HG02973 (cell line): ENCODE data around the gene RTN4RL1.

Experiments used
- ATAC-seq: cut with Tn5 transposase; IDR thresholded peaks from one replicate; pipeline ENCODE4 v1.9.1; 2021; ENCODE audit warnings: moderate library complexity; ENCODE audit not compliant: unreplicated experiment

RTN4RL1 gene

DNA sequence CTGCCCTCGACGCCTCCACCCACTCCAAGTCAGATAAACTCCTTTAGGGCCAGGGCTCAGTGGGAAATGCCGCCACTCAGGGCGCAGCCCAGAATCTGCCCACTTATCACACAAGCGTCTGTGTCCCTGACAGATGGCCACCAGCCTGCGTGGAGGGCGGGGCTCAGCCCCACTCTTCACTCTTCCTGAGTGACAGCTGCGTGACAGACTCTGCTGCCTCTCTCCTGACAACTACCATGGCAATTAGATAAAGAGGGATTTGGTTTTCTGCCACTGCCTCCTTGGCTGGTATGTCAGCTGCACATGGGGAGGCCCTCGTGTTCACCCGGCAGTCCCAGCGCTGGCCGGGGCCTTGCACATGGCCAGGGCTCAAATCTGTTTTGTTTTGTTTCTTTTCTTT is 96.2 kb downstream of the RTN4RL1 start:
- ATAC-seq = no peak

DNA sequence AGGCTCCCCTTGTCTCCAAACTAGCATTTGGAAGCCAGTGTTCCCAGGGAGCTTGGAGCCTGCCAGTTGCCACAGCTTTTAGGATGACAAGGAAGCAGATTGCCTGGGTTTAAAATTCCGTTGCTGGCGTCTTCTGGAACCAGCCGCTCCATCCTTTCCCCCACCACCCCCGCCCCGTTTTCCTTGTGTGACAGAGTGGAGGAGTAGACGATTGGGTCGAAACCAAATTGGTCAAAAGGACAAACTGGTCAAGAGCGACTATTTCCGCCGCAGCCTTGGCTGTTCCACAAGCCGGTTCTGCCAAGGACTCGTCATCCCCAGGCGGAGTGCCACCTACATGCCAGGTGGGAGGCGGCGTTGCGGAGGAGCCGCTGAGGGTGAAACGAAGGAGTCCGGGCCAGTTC is 104.2 kb downstream of the RTN4RL1 start:
- no peak for ATAC-seq

DNA sequence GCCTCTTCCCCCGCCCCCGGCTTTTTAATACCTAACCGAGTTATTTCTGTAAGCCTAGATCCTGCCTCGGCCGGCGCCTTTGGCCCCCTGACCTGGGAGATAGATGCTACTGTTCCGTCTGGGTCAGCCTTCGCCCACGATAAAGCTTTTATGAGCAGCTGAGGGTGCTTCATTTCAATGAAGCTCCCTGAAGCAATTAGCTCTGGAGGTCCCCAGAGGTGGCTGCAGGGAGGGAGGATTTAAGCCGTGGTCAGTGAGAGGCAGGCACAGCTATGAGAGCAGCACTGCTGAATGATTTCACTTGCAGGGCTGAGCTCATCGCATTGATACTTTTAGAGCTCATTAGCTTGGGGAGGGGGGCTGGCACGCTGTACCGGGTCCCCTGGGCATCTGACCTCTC is 105.9 kb downstream of the RTN4RL1 start:
- ATAC-seq = no peak

DNA sequence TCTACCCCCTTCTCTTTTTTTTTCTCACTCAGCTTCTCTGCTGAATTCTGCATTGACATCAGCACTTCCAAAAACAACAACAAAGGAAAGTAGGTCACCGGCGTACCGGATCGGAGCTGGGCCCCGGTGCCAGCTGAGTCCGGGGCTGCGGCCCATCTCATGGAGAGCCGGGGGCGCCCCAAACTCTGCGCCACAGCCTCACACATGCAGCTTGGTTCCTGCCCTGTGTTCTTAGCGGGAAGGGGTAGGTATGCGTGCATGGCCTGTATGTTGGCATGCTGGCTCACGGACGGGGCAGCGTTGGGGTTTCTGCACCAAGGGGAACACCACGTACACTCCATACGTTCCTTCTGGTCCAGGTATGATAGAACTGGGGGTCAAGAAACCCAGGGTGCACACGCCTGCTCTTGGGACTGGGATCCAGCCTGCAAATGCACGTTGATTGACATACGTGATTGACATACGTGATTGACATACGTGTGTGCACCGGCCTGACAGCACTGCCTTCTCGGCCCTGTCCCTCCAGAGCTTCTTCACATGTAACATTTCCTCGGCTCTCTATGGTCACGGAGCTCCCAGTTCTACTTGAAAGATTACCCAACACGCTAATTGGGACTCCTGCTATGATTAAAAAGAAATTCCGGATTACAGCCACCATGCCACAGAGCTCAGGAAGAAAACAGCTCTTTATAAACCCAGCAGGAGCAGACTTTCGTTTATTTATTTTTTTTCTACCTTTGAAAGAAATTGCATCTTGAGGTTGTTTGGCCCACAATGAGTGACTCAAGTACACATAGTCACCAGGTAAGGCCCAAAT is 106.6 kb downstream of the RTN4RL1 start:
- no peak for ATAC-seq

DNA sequence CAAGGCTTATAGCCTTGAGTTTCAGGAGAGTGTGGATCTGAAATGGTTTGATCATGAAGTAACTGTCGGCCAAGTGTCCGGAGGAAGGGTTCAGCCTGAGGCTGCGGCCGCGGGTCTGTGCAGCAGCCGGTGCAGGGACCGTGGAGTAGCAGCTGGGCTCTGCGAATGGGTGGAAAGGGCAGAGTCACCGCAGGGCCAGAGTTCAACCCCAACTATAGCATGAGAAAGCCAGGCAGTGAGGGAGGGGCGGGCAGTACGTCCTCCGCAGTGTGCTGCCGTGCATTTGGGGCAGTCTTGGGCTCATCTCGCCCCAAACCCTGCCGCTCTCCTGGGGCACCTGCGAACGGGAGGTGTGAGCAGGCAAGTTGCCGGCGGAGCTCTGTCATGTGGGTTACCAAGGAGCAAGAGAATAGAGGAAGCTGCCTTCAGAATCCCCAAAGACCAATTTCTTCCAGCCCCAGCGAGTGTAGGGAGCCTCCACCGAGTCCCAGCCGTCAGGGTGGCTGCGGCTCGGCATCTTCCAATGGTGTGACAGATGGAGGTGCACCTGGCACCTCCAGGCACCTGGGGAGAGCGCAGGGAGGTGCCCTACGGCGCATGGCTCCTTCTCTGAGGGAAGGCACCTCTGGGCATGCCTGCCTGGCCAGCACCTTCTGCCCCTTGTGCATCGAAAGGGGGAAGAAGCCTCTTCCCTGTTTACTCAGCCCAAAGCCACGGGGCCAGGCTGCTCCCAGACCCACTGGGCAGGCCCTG is 108.0 kb downstream of the RTN4RL1 start:
- ATAC-seq = no peak

DNA sequence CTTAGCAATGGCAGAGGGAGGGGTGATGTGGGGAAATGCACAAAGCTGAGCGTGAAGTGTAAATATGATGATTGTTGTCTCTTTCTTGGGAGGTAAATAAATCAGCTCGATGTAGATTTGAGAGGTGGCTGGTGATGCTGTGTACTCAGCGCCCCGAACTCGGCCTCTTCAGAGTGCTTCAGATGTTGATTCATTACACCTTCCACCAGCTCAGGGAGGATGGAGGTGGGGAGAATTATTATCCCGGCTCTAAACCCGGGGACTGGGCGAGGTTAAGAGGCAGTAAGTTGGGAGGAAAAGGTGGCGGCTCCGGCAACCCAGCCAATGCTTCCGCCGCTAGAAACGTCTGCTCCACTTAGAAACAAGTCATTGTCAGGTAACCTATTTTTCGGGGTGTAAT is 108.8 kb downstream of the RTN4RL1 start:
- no peak for ATAC-seq

DNA sequence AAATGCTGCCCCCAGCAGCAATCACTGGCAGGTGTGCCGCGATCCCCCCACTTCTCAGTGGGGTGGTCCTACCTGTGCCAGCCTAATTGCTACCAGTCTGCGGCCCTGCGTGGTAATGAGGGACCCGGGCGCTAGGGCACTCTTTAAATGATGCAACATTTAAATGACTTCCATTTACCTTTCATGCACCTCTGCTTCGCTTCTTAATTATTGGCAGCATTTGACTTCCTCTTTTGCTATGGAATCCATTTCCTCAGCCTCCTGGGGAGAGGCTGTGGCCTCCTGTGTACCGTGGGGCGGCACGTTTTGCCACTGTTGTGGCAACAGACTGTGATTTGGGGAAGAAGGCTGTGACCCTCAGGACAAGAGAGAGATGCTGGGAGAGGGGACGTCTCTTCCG is 109.2 kb downstream of the RTN4RL1 start:
- ATAC-seq = no peak

DNA sequence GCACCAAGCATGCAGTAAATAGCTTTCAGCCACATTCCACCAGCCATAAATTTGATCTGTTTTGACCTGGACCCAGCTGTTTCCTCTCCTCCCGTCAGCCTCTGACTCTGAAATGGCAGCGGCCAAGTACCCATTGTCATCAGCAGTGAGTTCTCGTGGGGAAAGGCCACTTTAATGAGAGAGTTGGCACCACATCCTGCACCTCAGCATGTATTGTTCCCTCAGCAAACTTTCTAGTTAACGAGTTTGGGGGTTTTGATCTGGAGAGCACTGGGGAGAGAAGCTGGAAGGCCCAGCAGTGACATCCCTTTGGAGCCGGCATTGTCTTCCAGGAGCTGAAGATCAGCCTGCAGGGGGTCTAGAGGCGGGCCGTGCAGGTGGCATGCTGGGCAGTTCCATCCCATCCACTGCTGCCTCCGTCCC is 110.5 kb downstream of the RTN4RL1 start:
- ATAC-seq = no peak

DNA sequence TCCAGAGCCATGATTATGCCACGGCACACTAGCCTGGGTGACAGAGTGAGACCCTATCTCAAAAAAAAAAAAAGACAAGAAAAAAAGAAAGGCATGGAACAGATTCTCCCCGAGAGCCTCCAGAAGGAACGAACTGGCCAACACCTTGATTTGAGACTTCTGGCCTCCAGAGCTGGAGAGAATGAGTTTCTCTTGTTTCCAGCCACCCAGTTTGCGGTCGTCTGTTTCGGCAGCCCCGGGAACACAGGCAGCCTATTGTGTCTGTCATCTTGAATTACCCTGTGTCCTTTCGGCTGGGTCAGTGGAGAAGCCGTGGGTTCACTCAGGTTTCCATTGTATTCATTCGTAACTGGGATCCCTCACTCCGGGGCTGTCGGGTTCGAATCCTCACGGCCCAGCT is 111.4 kb downstream of the RTN4RL1 start:
- ATAC-seq = no peak

DNA sequence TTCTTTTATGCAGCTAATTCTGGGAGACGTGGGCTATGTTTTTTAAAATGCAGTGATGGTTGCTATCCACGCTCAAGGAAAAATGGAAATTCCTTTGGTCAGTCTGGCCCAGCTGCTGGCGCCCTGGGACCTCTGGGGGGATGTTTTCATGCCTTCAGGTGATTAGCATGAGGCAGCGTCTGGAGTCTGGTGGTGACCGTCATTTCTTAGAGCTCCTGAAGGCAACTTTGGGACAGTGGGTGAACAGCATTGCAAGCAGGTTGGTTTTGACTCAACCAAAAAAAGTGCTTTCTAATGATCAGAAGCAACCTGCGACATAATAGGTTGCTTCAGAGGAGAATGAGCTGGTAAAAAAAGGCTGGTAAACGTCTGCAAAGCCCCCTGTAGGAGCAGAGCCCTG is 113.0 kb downstream of the RTN4RL1 start:
- ATAC-seq = no peak

DNA sequence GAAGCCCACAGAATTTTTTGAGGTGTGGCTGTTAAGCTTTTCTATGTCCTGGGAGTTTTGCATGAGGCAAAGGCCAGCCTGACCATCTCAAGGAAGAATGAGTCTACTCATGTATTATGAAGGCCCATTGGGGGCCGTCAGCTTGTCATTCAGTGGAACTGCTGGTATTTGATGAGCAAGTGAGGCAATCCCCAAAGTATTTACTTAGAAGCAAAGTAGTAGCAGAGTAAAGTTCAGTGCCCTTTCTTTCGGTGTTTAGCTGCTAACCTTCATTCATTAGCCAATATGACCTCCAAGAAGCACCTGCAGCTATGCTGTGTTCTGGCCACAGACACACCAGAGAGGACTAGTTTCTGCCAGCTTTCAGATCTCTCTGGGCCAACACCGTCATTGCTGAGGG is 115.1 kb downstream of the RTN4RL1 start:
- no peak for ATAC-seq

DNA sequence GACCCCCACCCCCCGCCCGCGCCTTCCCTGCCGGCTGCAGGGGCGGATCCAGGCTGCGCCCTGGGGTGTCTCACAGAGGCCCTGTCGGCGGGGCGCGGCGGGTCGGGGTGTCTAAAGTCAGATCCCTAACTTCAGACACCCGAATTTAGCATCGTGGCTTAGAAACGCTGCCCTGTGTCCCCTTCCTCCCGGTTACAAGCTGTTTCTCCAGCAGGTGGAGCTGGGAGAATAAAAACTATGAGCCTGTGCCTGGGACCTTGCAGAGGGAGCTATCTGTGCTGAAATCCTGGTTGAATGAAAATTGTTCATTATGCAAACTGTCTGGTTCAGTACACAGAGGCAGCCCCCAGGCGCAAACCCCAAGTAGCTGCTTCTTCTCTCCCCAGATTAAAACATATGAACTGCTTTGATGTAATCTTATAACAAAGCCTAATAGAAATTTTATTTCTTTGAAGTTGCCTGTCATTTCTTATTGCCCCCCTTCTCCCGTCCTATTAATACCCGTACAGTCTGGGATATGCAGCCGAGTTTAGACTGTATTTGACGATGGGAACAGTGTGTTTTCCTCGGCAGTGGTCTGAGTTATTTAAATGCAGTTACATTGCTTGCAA is 116.3 kb downstream of the RTN4RL1 start:
- no peak for ATAC-seq

DNA sequence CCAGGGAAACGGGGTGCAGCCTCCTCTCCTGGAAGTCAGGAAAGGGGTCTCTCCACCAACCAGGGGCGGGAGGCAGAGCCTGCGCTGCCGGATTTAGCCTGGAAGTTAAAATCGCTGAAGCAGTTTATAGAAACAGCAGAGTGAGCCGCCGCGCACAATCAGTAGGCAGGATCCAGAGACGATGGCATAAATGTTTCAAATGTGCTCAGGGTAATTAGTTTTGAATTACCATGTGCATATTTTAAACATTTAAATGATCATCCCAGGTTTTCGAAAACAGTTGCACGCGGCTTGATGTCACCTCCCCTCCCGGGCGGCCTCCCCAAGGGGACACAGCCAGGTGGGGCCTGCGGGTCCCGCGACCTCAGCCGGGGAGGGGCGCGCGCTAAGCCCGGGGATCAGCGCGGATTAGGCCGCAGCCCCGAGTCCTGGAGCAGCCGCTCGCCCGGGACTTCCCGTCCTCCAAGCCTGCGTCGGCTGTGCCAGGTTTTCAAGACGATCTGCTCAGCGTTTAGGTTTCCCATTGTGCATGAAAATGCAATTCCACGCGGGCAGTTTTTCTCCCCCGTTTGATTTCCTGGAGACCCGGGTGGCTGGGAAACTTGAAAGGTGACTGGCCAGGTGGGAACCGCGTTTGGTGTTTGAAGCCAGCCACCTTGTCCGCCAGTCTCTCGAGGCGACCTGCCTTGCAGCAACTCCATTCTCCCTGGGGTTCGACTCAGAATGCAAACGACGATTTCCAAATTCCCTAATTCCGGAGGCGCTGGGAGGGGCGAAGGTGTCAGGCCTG is 117.0 kb downstream of the RTN4RL1 start:
- ATAC-seq = no peak

DNA sequence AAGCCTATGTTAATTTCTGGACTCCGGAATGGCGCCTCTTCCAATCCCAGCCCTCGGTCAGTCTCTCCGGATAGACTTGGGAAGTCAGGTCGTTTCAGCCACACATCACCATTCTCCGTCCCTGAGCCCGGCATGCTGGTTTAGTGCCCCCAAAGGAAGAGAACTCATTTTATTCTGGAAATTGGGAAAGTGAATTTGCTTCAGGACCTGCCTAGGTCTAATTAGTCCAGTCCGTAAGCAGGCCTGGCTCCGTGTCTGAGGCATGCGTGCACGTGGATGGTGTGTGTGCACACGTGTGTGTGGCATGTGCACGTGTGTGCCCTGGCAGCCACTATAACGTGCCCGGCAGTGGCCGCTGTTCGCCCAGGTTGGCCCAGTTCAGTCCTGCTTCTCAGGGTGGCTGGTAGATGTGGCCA is 117.9 kb downstream of the RTN4RL1 start:
- ATAC-seq = no peak

DNA sequence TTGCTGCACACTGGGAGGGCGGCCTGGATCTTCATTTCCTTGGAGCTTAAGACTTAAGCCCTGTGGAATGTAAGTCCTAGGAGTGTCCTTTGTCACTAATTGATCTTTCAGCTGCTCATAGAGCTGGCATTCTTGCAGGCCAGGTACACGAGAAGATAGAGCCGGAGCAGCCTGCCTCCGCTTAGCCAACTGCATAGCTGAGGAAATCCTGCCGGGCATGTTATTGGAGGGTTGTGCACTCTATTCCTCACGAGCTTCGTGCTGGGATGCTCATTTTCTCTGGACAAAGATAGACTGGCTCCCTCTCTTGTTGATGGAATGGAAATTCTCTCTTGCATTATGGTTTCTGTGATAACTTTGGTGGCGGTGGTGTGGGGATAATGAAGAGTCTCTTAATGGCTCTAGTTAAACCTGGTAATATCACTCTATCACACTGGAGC is 118.5 kb downstream of the RTN4RL1 start:
- ATAC-seq = no peak

DNA sequence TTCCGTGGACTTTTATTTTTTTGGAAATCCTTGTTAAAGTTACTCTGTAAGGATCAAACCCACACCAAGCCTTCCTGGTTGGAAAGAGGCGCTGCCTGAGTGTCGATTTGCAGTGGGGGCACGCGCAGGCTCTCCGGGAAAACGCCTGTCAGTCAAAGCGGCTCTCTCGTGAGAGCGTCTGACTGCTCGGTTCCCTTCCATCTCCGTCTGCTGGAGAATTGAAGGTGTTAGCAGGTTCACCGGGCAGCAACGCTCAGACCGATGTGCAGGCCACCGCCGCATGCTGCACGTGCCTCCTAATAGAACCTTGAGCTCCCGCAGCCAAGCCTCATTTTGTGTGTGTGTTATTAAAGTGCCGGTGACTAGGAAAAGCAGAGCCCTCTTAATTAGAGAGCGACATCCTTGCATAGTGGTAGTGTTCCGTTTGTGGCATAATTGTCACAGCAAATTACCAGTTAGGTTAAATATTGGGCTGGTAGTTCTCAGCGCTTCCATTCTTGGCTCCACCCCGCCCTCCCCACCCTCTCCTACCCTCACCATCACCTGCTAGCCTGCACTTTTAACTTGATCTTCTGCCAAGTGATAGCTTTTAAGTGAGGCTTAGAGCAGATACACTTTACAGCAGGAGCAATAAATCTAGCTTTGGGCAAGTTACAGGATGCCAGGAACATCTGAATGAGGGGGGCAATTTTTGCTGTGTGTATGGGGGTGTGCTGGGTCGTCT is 119.8 kb downstream of the RTN4RL1 start:
- ATAC-seq = no peak

DNA sequence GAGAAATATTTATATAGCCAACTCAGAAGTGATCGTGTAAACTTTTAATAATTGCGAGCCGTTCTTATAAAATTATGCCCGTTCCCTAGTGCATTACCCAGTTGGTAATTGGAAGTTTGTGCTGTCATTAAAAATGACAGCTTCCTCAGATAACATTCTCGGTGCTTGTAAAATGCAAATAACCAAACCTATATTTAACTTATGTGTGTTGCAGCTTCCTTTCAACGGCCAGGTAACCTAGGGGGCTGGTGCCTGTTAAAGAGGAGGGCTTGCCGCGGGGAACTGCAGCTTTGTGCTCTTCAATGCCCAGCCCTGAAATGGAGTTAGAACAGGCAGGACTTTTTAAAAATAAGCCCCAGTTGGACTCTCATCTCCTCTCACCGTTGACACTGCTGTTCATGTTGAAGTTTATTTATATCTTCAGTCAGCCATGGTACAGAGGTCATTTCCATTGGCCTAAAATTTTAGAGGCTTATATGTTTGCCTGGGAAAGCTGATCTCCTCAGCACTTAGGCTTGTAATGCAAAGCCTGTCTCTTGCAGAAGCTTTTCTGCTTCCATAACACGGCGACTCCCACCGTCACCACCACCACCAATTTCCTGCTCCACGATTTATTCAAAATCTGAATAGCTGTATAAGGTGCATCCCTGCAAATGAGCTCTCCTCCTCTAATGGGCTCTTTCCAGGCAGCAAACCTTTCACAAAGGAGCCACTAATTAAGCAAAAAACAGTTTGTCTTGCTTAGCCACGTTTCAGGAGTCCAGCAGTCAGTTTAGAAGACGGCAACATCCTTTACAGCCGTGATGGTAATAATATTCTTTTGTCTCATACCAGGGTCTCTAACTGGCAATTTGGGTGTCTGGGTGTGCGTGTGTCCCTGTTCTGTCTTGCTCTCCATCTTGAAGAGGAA is 120.6 kb downstream of the RTN4RL1 start:
- ATAC-seq = no peak

DNA sequence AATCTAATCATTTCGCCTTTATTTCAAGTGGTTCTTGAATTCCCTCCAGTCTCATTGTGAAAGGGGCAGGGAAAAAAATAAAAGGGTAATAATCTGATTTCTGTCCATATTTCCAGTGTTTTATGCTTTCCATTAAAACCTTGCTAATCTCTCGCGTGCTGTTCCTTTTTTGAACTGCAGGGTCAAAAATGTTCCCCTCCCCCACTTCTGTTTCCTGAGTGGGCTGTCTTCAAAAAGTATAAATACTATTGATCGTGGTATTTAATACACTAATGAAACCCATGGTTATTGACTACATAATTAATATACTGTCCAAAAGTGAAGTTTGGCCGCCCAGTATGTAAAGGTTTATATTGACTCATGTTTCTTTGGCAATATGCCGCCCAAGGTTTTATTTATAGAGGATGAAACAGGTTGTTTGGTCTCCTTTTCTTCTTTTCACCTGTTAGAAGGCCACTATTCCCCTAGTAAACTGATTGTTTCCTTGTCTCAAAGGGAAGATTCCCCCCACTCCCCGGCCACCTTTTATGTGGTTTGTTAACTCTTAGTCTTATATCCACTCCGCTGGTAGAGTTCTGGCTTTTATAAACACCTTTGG is 125.6 kb downstream of the RTN4RL1 start:
- ATAC-seq = no peak

DNA sequence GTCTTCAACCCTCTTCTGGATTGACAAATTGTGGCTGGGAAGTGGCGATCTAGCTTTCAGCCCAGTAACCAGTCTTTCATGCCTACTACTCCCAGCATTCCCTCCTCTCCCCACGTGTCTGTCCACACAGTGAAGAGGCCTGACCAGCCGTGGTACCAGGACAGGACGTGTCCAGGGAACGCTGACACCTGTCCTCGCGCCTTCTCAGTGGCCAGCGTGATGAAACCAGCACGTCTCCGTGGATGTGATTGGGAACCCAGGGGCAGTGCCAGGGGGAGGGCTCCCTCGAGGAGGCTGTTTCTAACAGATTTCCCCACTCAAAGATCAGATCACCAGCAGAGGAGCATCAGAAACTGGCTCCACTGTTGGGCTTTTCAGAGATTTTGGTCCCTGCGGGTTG is 126.3 kb downstream of the RTN4RL1 start:
- ATAC-seq = no peak
